GM12878 (cell line): ENCODE data around the gene BIN1. TPM values are rescaled to one million over a fixed set of nuclear protein-coding genes. Genes with fewer than 3 reads are reported as not detected.

Source experiments
- ATAC-seq: fragments of 200-7000 bp; cut with Tn5 transposase; 3 replicates; pipeline ENCODE4 v1.9.1; 2020; ENCODE audit warnings: mild to moderate bottlenecking, moderate library complexity
- BruUV-seq: library from RNA; stranded (reverse); fragments of 400-500 nt; replicated peaks from 2 replicates; lab custom pipeline; 2021; lab: Mats Ljungman, UMichigan
- CTCF ChIA-PET: fragments of 300-600 bp; sonication (Branson Sonifier 250); formaldehyde crosslinking; extraction: SDS; loops from one replicate; lab custom pipeline; 2021; ENCODE audit warnings: inconsistent platforms; lab: Yijun Ruan, JAX
- POLR2A ChIA-PET: fragments of 350-600 bp; formaldehyde crosslinking; extraction: SDS; loops from one replicate; lab custom pipeline; 2021; ENCODE audit warnings: inconsistent platforms; lab: Charles Lee
- RAD21 ChIA-PET: fragments of 300-600 bp; sonication (Branson Sonifier 250); formaldehyde crosslinking; loops from one replicate; lab custom pipeline; 2023; ENCODE audit warnings: antibody characterized with exemption; ENCODE audit not compliant: unreplicated experiment; lab: Charles Lee
- SMC1A ChIA-PET: fragments of 300-600 bp; sonication (Branson Sonifier 250); formaldehyde crosslinking; loops from one replicate; lab custom pipeline; 2023; ENCODE audit not compliant: unreplicated experiment, uncharacterized antibody; lab: Charles Lee
- DNase-seq: peaks from one replicate; pipeline ENCODE4 v3.0.0-alpha.2; 2011; ENCODE audit warnings: low read depth, low spot score
- FAIRE-seq: peaks from 3 replicates; lab custom pipeline; 2011; peaks lifted over from hg19 to GRCh38; lab: Jason Lieb, UNC
- H2AFZ ChIP-seq: 2 replicates; pipeline ENCODE4 v1.6.0; 2011; ENCODE audit warnings: low read depth, low read length, control low read depth; ENCODE audit not compliant: control insufficient read depth
- H3K27ac ChIP-seq: 2 replicates; pipeline ENCODE4 v1.5.1; 2011; ENCODE audit warnings: control low read depth; ENCODE audit not compliant: control insufficient read depth, insufficient read depth
- H3K27me3 ChIP-seq, 2 experiments: replicated peaks in 1 of 2; 2 replicates each; pipeline versions ENCODE4 v1.6.0 to v1.6.1; 2011; ENCODE audit warnings: low read length in 1 of 2; ENCODE audit not compliant: control insufficient read depth in 2 of 2, insufficient read depth in 2 of 2
- H3K36me3 ChIP-seq, 2 experiments: 2 replicates each; pipeline ENCODE4 v1.5.1; 2011; ENCODE audit warnings: low read length in 1 of 2; ENCODE audit not compliant: control insufficient read depth in 2 of 2, insufficient read depth in 2 of 2
- H3K4me1 ChIP-seq: 2 replicates; pipeline ENCODE4 v1.6.1; 2011; ENCODE audit warnings: mild to moderate bottlenecking, low read length, moderate library complexity, mixed read lengths; ENCODE audit not compliant: control insufficient read depth, insufficient read depth
- H3K4me2 ChIP-seq: 2 replicates; pipeline ENCODE4 v1.6.0; 2011; ENCODE audit warnings: control low read depth; ENCODE audit not compliant: control insufficient read depth, insufficient read depth
- H3K4me3 ChIP-seq: fragments of 200-600 bp; sonication (generic); 2 replicates; pipeline ENCODE4 v1.5.1; 2016
- H3K79me2 ChIP-seq: 2 replicates; pipeline ENCODE4 v1.6.0; 2011; ENCODE audit warnings: low read length; ENCODE audit not compliant: control insufficient read depth, insufficient read depth
- H3K9ac ChIP-seq: 2 replicates; pipeline ENCODE4 v1.8.0; 2011; ENCODE audit warnings: low read length, control low read depth, mixed read lengths; ENCODE audit not compliant: control insufficient read depth, insufficient read depth
- H3K9me3 ChIP-seq: replicated peaks from 3 replicates; pipeline ENCODE4 v1.5.1; 2011; ENCODE audit warnings: mild to moderate bottlenecking, low read length; ENCODE audit not compliant: control insufficient read depth, insufficient read depth
- H4K20me1 ChIP-seq: 2 replicates; pipeline ENCODE4 v1.6.0; 2011; ENCODE audit not compliant: control insufficient read depth, insufficient read depth
- BACH1 ChIP-seq: fragments of 450-650 bp; IDR thresholded peaks from 2 replicates; pipeline ENCODE4 v1.6.1; 2017; ENCODE audit warnings: mild to moderate bottlenecking, borderline replicate concordance
- FOS ChIP-seq: IDR thresholded peaks from 3 replicates; pipeline ENCODE4 v1.6.1; 2011; ENCODE audit warnings: borderline replicate concordance; ENCODE audit not compliant: insufficient read length; ENCODE audit errors: extremely low read depth
- JUND ChIP-seq: IDR thresholded peaks from 2 replicates; pipeline ENCODE4 v1.6.1; 2012; ENCODE audit warnings: low read depth, mild to moderate bottlenecking, low read length, improper control_type of control experiment, moderate library complexity
- KLF5 ChIP-seq: fragments of 450-650 bp; IDR thresholded peaks from 2 replicates; pipeline ENCODE4 v1.6.1; 2014; ENCODE audit warnings: mild to moderate bottlenecking; ENCODE audit not compliant: partially characterized antibody
- MYB ChIP-seq: fragments of 150-350 bp; IDR thresholded peaks from 2 replicates; pipeline ENCODE4 v1.6.1; 2014; ENCODE audit warnings: mild to moderate bottlenecking, low read depth, low read length, borderline replicate concordance
- MYC ChIP-seq: IDR thresholded peaks from 2 replicates; pipeline ENCODE4 v1.6.1; 2011; ENCODE audit warnings: mild to moderate bottlenecking, low read length, moderate library complexity, inconsistent platforms; ENCODE audit not compliant: insufficient read depth, insufficient replicate concordance, insufficient read length, severe bottlenecking
- RUNX3 ChIP-seq: IDR thresholded peaks from 2 replicates; pipeline ENCODE4 v1.6.1; 2012; ENCODE audit warnings: low read length, inconsistent platforms
- SREBF2 ChIP-seq: IDR thresholded peaks from 2 replicates; pipeline ENCODE4 v1.6.1; 2012; ENCODE audit warnings: mild to moderate bottlenecking, low read length
- WGBS: methylation state at CpG from one replicate; pipeline ENCODE4 v1.1.6; 2016; ENCODE audit warnings: low lambda C conversion rate; ENCODE audit not compliant: insufficient replicate concordance, insufficient coverage; ENCODE audit errors: missing lambda C conversion rate; 5-methylcytosine and 5-hydroxymethylcytosine counted together
- in situ Hi-C: fragments of 300-500 bp; cut with MboI; formaldehyde crosslinking; loops from 9 replicates; pipeline ENCODE4 v1.14.3; 2018; ENCODE audit warnings: mixed read lengths
- intact Hi-C: fragments of 100-400 bp; cut with micrococcal nuclease; formaldehyde crosslinking; loops from one replicate; pipeline ENCODE4 v1.14.2; 2022; ENCODE audit not compliant: unreplicated experiment
- polyA plus RNA-seq, 11 experiments: library from polyadenylated mRNA; depleted of rRNA in 4 of 11; unstranded in 6 of 11; stranded (reverse) in 5 of 11; fragments of >200 nt; fragmentation: Nextera tagmentation in 4 of 11; fragmentation: Illumina TruSeq in 1 of 11; extraction: Ambion mirVana in 4 of 11; extraction: Trizol in 1 of 11; gene quantifications; 1 replicate in 1 of 11; 2 replicates in 10 of 11; pipeline versions ENCODE4 v1.2.1 to v1.2.3, GENCODE V29; 2011 to 2016; ENCODE audit warnings: inconsistent platforms in 2 of 11, missing spikeins in 2 of 11, low read depth in 1 of 11
- total RNA-seq, 4 experiments: library from RNA; depleted of rRNA in 3 of 4; stranded (reverse); fragments of >200 nt in 3 of 4; fragmentation: Illumina TruSeq in 1 of 4; extraction: Trizol in 1 of 4; gene quantifications; 2 replicates each; pipeline versions ENCODE4 v1.2.1 to v1.2.3, GENCODE V29; 2013 to 2021
- TF ChIP-seq, protein P1 (sequence below), 3 experiments: IDR thresholded peaks in 2 of 3; conservative IDR thresholded peaks in 1 of 3; 2 replicates each; pipeline ENCODE4 v1.5.1; 2011; ENCODE audit warnings: low read depth in 3 of 3, low read length in 3 of 3, mild to moderate bottlenecking in 3 of 3, control low read depth in 2 of 3, moderate library complexity in 2 of 3, inconsistent platforms in 1 of 3, mixed read lengths in 1 of 3; ENCODE audit not compliant: control insufficient read depth in 2 of 3, insufficient read depth in 1 of 3; ENCODE audit errors: extremely low read depth in 1 of 3

Gene BIN1
- total and polyA plus RNA-seq, 10 of the 15 experiments (the other 5 are each of a cell fraction or from before 2014, with no cell fraction given): 0.32 to 21.3 (median 11.2) TPM

DNA sequence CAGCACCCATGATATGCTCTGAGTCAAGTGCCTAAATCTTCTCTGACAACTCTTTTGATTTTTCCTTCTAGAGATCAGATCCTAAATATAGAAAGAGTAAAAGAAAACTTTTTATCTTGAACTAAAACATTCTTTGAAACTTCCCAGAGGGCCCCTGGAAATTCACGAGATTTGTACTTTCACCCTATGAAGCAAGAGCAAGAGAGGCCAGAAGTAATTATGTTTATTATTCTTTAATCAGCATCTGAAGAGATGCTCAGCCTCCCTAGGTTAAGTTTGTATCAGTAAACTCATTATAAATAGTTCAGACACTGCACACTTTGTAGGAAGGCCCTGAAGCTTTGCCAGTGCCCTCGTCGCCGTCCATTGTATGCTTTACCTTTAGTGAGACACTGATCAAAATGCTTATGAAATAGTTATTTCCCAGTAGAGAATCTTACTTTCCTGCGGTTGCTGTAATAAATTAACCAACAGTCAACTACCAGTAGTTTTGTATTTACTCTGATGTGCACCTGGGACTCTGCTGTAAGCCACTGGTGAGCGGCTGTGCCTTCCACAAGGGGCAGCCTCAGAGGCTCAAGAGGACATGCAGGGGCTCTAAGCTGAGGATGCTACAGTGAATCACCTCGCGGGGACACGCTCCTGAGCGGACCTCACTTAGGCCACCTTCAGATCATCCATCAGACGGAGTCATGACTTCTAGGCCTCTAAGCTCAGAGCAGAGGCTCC, 71.9 kb downstream of the BIN1 start:
- Histone ChIP-seq H2AFZ (no peak overlapping the region), H3K27me3 (no peaks in the 10 kb centered on the region), H3K9me3 (peaks cover 2% of the 10 kb centered on the region; the same call in 2 of the 3 replicates), H3K79me2 (no peaks in the 10 kb centered on the region), H3K4me1 (peaks cover 8% of the 10 kb centered on the region), H3K27ac (no peak overlapping the region), H3K4me3 (no peak overlapping the region), H3K4me2 (no peak overlapping the region), H3K36me3 (no peaks in the 10 kb centered on the region), H4K20me1 (no peaks in the 10 kb centered on the region), H3K9ac (no peak overlapping the region)
- no peak for DNase-seq
- BruUV-seq: no TSS peak
- no peak for FAIRE-seq
- ChIA-PET POLR2A (interaction anchor here (0.5 kb wide), 1 partner anchor 847 kb away, joined by 3 read pairs; no protein-coding TSS in a partner anchor), SMC1A (interaction anchor here (1.6 kb wide), 1 partner anchor 8 kb away, joined by 4 read pairs; no protein-coding TSS in a partner anchor), CTCF (interaction anchor here (1.2 to 2.8 kb wide), 2 partner anchors 33 to 63 kb away, joined by 3 to 9 read pairs; no protein-coding TSS in a partner anchor), RAD21 (interaction anchor here (1.2 to 1.6 kb wide), 2 partner anchors 33 to 35 kb away, joined by 3 read pairs; no protein-coding TSS in a partner anchor)
- 59% methylated on average over 11 of the region's 11 CpGs for WGBS
- intact Hi-C loops (loop anchor here (5.0 kb wide), 1 partner anchor 63 kb away; no protein-coding TSS in a partner anchor), in situ Hi-C loops (no loop called here)
- ATAC-seq: peak; percentile 75
- TF ChIP-seq, protein P1, sequence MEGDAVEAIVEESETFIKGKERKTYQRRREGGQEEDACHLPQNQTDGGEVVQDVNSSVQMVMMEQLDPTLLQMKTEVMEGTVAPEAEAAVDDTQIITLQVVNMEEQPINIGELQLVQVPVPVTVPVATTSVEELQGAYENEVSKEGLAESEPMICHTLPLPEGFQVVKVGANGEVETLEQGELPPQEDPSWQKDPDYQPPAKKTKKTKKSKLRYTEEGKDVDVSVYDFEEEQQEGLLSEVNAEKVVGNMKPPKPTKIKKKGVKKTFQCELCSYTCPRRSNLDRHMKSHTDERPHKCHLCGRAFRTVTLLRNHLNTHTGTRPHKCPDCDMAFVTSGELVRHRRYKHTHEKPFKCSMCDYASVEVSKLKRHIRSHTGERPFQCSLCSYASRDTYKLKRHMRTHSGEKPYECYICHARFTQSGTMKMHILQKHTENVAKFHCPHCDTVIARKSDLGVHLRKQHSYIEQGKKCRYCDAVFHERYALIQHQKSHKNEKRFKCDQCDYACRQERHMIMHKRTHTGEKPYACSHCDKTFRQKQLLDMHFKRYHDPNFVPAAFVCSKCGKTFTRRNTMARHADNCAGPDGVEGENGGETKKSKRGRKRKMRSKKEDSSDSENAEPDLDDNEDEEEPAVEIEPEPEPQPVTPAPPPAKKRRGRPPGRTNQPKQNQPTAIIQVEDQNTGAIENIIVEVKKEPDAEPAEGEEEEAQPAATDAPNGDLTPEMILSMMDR (IDR thresholded peaks at IDR 0.05 in 2 of 3, conservative IDR thresholded peaks at IDR 0.05 in 1 of 3; ENCODE audit: control insufficient read depth in 2 of 3, extremely low read depth in 1 of 3, insufficient read depth in 1 of 3, low read depth in 3 of 3, low read length in 3 of 3): peak in 1 of 3 experiments; percentile 6; a peak in 1 of 6 replicates
- TF ChIP-seq SREBF2: no peak

DNA sequence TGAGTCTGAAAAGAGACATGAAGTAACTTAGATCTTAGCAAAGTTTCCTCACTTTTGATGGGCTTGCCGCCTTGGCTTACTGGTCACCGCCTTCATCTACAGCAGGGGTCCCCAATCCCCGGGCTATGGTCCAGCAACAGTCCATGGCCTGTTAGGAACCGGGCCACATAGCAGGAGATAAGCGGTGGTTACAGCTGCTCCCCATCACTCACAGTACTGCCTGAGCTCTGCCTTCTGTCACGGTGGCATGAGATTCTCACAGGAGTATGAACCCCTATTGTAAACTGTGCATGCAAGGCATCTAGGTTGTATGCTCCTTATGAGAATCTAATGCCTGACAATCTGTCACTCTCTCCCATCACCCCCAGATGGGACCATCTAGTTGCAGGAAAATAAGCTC, 72.9 kb downstream of the BIN1 start:
- no peak overlapping the region for H3K27ac ChIP-seq
- H3K79me2 ChIP-seq: no peaks in the 10 kb centered on the region
- in situ Hi-C loops (no loop called here), intact Hi-C loops (no loop called here)
- RAD21 ChIA-PET: no interaction called here
- POLR2A ChIA-PET: no interaction called here
- no peaks in the 10 kb centered on the region for H3K36me3 ChIP-seq
- no peak overlapping the region for H3K4me2 ChIP-seq
- 82% methylated on average over 6 of the region's 6 CpGs for WGBS
- H3K4me1 ChIP-seq: no peaks in the 10 kb centered on the region
- ATAC-seq (no peak), DNase-seq (no peak), FAIRE-seq (no peak)
- no peaks in the 10 kb centered on the region for H3K9me3 ChIP-seq
- no peaks in the 10 kb centered on the region for H4K20me1 ChIP-seq
- no peak overlapping the region for H2AFZ ChIP-seq
- no peaks in the 10 kb centered on the region for H3K27me3 ChIP-seq
- SMC1A ChIA-PET: interaction anchor here (1.7 kb wide), 1 partner anchor 62 kb away, joined by 3 read pairs; no protein-coding TSS in a partner anchor
- H3K4me3 ChIP-seq: no peak overlapping the region
- no peak overlapping the region for H3K9ac ChIP-seq
- BruUV-seq: no TSS peak
- CTCF ChIA-PET: no interaction called here
- TF ChIP-seq JUND: no peak
- TF ChIP-seq MYC: no peak
- no peak for TF ChIP-seq FOS
- no peak for TF ChIP-seq BACH1
- TF ChIP-seq MYB: no peak
- TF ChIP-seq KLF5: no peak
- TF ChIP-seq RUNX3: no peak
